ENCODE data around the gene EEF1A1. TPM values are rescaled to one million over a fixed set of nuclear protein-coding genes. Genes with fewer than 3 reads are reported as not detected.

Gene EEF1A1
- total and polyA plus RNA-seq, 2 of the 8 experiments (the other 6 are each of a cell fraction or from before 2014, with no cell fraction given): 13,823 to 13,927 TPM

GRCh38 chr6:73542891-73543290 lies 22.1 kb upstream of the EEF1A1 start:
- no peak overlapping the region for H2BK5ac ChIP-seq (ENCODE audit: low read depth, low read length)
- no peaks in the 10 kb centered on the region for H3K27me3 ChIP-seq (replicated peaks in 1 of 4; ENCODE audit: control insufficient read depth in 3 of 4, extremely low read depth in 1 of 4, insufficient read depth in 3 of 4, low read length in 3 of 4)
- no peaks in the 10 kb centered on the region for H3K79me1 ChIP-seq (ENCODE audit: low read depth, low read length)
- no peak overlapping the region for H4K8ac ChIP-seq (ENCODE audit: extremely low read depth, insufficient read depth, low read length)
- H3K14ac ChIP-seq (ENCODE audit: insufficient read length): no peak overlapping the region
- WGBS, 2 experiments (ENCODE audit: extremely low coverage in 1 of 2, insufficient coverage in 1 of 2, insufficient read length in 1 of 2, insufficient replicate concordance in 2 of 2, low coverage in 1 of 2, low lambda C conversion rate in 2 of 2, missing lambda C conversion rate in 1 of 2): 88% methylated on average over 5 of the region's 5 CpGs; no CpG with 5 or more reads in 1 of the 2 experiments
- no peaks in the 10 kb centered on the region for H3K9me3 ChIP-seq (ENCODE audit: insufficient read depth in 2 of 2, low read depth in 1 of 2, low read length in 1 of 2)
- H3K56ac ChIP-seq (replicated peaks; ENCODE audit: insufficient read length, low read depth, low read length): no peak overlapping the region
- DNase-seq (ENCODE audit: low read depth in 1 of 2, low spot score in 2 of 2) (no peak), FAIRE-seq (no peak)
- no peak overlapping the region for H2BK120ac ChIP-seq (replicated peaks; ENCODE audit: low read depth, low read length)
- H3K23me2 ChIP-seq (ENCODE audit: low read depth, low read length): no peaks in the 10 kb centered on the region
- H2BK12ac ChIP-seq (ENCODE audit: low read depth, low read length): no peak overlapping the region
- H2BK15ac ChIP-seq (ENCODE audit: low read length): no peak overlapping the region
- H2AK5ac ChIP-seq (ENCODE audit: low read depth, low read length): no peak overlapping the region
- no peak overlapping the region for H4K91ac ChIP-seq (replicated peaks; ENCODE audit: insufficient read length, low read length)
- no peak overlapping the region for H4K5ac ChIP-seq (ENCODE audit: insufficient read length, low read depth, low read length)
- no peak overlapping the region for H3K23ac ChIP-seq (ENCODE audit: insufficient read length)
- POLR2A ChIA-PET (ENCODE audit: partially characterized antibody): interaction anchor here (1.3 to 17.5 kb wide), 3 partner anchors 10 to 25 kb away, joined by 3 to 267 read pairs (median 10); partner anchors contain the start of gene EEF1A1
- H3K79me2 ChIP-seq (ENCODE audit: control insufficient read depth in 1 of 2, insufficient read depth in 2 of 2, low read length in 2 of 2): no peaks in the 10 kb centered on the region
- H3K4me3 ChIP-seq (ENCODE audit: extremely low read depth in 1 of 4, insufficient read depth in 2 of 4, low read depth in 3 of 4, low read length in 4 of 4): no peak overlapping the region
- no peak overlapping the region for H3K18ac ChIP-seq (ENCODE audit: extremely low read depth, low read length)
- CTCF ChIA-PET (ENCODE audit: partially characterized antibody): interaction anchor here (0.6 to 3.2 kb wide), 5 partner anchors 11 to 110 kb away, joined by 3 to 13 read pairs (median 5); no protein-coding TSS in a partner anchor
- H3K9ac ChIP-seq (replicated peaks in 1 of 4; ENCODE audit: extremely low read depth in 1 of 4, low read depth in 3 of 4, low read length in 3 of 4): no peak overlapping the region
- no peak overlapping the region for H3K4ac ChIP-seq (replicated peaks; ENCODE audit: insufficient read length, low read depth, low read length)
- H2BK20ac ChIP-seq (ENCODE audit: low read length): no peak overlapping the region
- no peak overlapping the region for H2AFZ ChIP-seq (ENCODE audit: low read length)
- no peak overlapping the region for H3K4me2 ChIP-seq (ENCODE audit: insufficient read depth in 1 of 2, low read depth in 2 of 2, low read length in 2 of 2)
- no peaks in the 10 kb centered on the region for H3K4me1 ChIP-seq (replicated peaks in 1 of 4; ENCODE audit: control insufficient read depth in 3 of 4, insufficient read depth in 4 of 4, low read length in 3 of 4)
- H3K36me3 ChIP-seq (ENCODE audit: control insufficient read depth in 2 of 4, insufficient read depth in 4 of 4, low read length in 3 of 4): no peaks in the 10 kb centered on the region
- H3K27ac ChIP-seq (ENCODE audit: low read depth, low read length): no peak overlapping the region
- no peaks in the 10 kb centered on the region for H4K20me1 ChIP-seq (replicated peaks in 1 of 2; ENCODE audit: control insufficient read depth in 1 of 2, insufficient read depth in 2 of 2, low read length in 2 of 2)
- TF ChIP-seq BRCA1 (IDR thresholded peaks at IDR 0.05; ENCODE audit: low read depth, low read length) (no peak), TEAD4 (IDR thresholded peaks at IDR 0.05; ENCODE audit: low read depth, low read length) (no peak), TAF1 (IDR thresholded peaks at IDR 0.05; ENCODE audit: low read depth, low read length) (no peak), POLR2AphosphoS5 (IDR thresholded peaks at IDR 0.05; ENCODE audit: low read depth, low read length) (no peak), SIX5 (IDR thresholded peaks at IDR 0.05; ENCODE audit: low read depth, low read length) (no peak), ZNF274 (IDR thresholded peaks at IDR 0.05; ENCODE audit: borderline replicate concordance, extremely low read depth, low read length) (no peak), CREB1 (IDR thresholded peaks at IDR 0.05) (no peak), JUND (IDR thresholded peaks at IDR 0.05; ENCODE audit: low read length) (no peak), EGR1 (IDR thresholded peaks at IDR 0.05; ENCODE audit: borderline replicate concordance, low read depth, low read length) (no peak), POU5F1 (IDR thresholded peaks at IDR 0.05; ENCODE audit: low read depth, low read length) (no peak), CHD2 (IDR thresholded peaks at IDR 0.05; ENCODE audit: low read length) (no peak), CHD1 (IDR thresholded peaks at IDR 0.05; ENCODE audit: low read depth, low read length) (no peak), SP4 (IDR thresholded peaks at IDR 0.05; ENCODE audit: low read length) (no peak)
- TF ChIP-seq, protein P1, sequence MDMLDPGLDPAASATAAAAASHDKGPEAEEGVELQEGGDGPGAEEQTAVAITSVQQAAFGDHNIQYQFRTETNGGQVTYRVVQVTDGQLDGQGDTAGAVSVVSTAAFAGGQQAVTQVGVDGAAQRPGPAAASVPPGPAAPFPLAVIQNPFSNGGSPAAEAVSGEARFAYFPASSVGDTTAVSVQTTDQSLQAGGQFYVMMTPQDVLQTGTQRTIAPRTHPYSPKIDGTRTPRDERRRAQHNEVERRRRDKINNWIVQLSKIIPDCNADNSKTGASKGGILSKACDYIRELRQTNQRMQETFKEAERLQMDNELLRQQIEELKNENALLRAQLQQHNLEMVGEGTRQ (IDR thresholded peaks at IDR 0.05; ENCODE audit: low read length): no peak
- TF ChIP-seq, protein P2, sequence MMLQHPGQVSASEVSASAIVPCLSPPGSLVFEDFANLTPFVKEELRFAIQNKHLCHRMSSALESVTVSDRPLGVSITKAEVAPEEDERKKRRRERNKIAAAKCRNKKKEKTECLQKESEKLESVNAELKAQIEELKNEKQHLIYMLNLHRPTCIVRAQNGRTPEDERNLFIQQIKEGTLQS (IDR thresholded peaks at IDR 0.05; ENCODE audit: insufficient read depth, low read depth, low read length): no peak
